Endothelial cell of hepatic sinusoid (primary cell): ENCODE measurements around the gene UNC93A.

Experiments used
- in situ Hi-C: cut with HindIII; loops from 2 replicates; pipeline ENCODE4 v1.10.0; 2017; ENCODE audit warnings: low sequenced_read_pairs

The UNC93A gene

GRCh38 chr6:167293088-167293589 lies 2.0 kb downstream of the UNC93A start:
- in situ Hi-C loops: no loop called here

- in situ Hi-C loops: no loop called here
These were observed 2.5 kb downstream of the UNC93A start for GRCh38 chr6:167293590-167294091.

- in situ Hi-C loops: no loop called here
These were observed 3.1 kb downstream of the UNC93A start for GRCh38 chr6:167294241-167294640.

GRCh38 chr6:167294651-167295494 lies 3.8 kb downstream of the UNC93A start:
- in situ Hi-C loops: no loop called here

- in situ Hi-C loops: no loop called here
These were observed 4.6 kb downstream of the UNC93A start for GRCh38 chr6:167295495-167296292.

GRCh38 chr6:167296293-167296690 lies 5.2 kb downstream of the UNC93A start:
- in situ Hi-C loops: no loop called here

- in situ Hi-C loops: no loop called here
These were observed 5.8 kb downstream of the UNC93A start for GRCh38 chr6:167296902-167297301.

GRCh38 chr6:167298127-167298526 lies 7.0 kb downstream of the UNC93A start:
- in situ Hi-C loops: no loop called here

GRCh38 chr6:167299641-167300308 lies 8.7 kb downstream of the UNC93A start:
- in situ Hi-C loops: no loop called here

- in situ Hi-C loops: no loop called here
These were observed 10.0 kb downstream of the UNC93A start for GRCh38 chr6:167300902-167301777.

GRCh38 chr6:167302074-167302473 lies 11.0 kb downstream of the UNC93A start:
- in situ Hi-C loops: no loop called here

GRCh38 chr6:167302796-167303195 lies 11.7 kb downstream of the UNC93A start:
- in situ Hi-C loops: no loop called here

- in situ Hi-C loops: no loop called here
These were observed 12.8 kb downstream of the UNC93A start for GRCh38 chr6:167303675-167304625.

GRCh38 chr6:167304912-167305311 lies 13.8 kb downstream of the UNC93A start:
- in situ Hi-C loops: no loop called here

GRCh38 chr6:167305796-167306195 lies 14.7 kb downstream of the UNC93A start:
- in situ Hi-C loops: no loop called here

GRCh38 chr6:167306401-167306998 lies 15.4 kb downstream of the UNC93A start:
- in situ Hi-C loops: no loop called here

- in situ Hi-C loops: no loop called here
These were observed 16.3 kb downstream of the UNC93A start for GRCh38 chr6:167307342-167307955.

- in situ Hi-C loops: no loop called here
These were observed 17.1 kb downstream of the UNC93A start for GRCh38 chr6:167308207-167308606.
